ENCODE data around the gene FAM151B.

GRCh38 chr5:80590766-80591165 is 102.9 kb downstream of the FAM151B start:
- TF ChIP-seq, protein P1, sequence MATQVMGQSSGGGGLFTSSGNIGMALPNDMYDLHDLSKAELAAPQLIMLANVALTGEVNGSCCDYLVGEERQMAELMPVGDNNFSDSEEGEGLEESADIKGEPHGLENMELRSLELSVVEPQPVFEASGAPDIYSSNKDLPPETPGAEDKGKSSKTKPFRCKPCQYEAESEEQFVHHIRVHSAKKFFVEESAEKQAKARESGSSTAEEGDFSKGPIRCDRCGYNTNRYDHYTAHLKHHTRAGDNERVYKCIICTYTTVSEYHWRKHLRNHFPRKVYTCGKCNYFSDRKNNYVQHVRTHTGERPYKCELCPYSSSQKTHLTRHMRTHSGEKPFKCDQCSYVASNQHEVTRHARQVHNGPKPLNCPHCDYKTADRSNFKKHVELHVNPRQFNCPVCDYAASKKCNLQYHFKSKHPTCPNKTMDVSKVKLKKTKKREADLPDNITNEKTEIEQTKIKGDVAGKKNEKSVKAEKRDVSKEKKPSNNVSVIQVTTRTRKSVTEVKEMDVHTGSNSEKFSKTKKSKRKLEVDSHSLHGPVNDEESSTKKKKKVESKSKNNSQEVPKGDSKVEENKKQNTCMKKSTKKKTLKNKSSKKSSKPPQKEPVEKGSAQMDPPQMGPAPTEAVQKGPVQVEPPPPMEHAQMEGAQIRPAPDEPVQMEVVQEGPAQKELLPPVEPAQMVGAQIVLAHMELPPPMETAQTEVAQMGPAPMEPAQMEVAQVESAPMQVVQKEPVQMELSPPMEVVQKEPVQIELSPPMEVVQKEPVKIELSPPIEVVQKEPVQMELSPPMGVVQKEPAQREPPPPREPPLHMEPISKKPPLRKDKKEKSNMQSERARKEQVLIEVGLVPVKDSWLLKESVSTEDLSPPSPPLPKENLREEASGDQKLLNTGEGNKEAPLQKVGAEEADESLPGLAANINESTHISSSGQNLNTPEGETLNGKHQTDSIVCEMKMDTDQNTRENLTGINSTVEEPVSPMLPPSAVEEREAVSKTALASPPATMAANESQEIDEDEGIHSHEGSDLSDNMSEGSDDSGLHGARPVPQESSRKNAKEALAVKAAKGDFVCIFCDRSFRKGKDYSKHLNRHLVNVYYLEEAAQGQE (IDR thresholded peaks at IDR 0.05; ENCODE audit: low read depth, low read length) = no peak
- TF ChIP-seq ESRRA (IDR thresholded peaks at IDR 0.05; ENCODE audit: low read length) = no peak
- no peak for TF ChIP-seq POLR2A (IDR thresholded peaks at IDR 0.05; ENCODE audit: low read depth, low read length)
- TF ChIP-seq DPF2 (IDR thresholded peaks at IDR 0.05) = no peak
- TF ChIP-seq MTA3 (IDR thresholded peaks at IDR 0.05; ENCODE audit: borderline replicate concordance, low read length) = no peak
- no peak for TF ChIP-seq BRCA1 (IDR thresholded peaks at IDR 0.05; ENCODE audit: low read depth, low read length)
- no peak for TF ChIP-seq ZNF24 (IDR thresholded peaks at IDR 0.05)
- no peak for TF ChIP-seq TCF12 (IDR thresholded peaks at IDR 0.05; ENCODE audit: low read depth, low read length)
- TF ChIP-seq TCF7 (IDR thresholded peaks at IDR 0.05; ENCODE audit: borderline replicate concordance) = no peak
- TF ChIP-seq, protein P2, sequence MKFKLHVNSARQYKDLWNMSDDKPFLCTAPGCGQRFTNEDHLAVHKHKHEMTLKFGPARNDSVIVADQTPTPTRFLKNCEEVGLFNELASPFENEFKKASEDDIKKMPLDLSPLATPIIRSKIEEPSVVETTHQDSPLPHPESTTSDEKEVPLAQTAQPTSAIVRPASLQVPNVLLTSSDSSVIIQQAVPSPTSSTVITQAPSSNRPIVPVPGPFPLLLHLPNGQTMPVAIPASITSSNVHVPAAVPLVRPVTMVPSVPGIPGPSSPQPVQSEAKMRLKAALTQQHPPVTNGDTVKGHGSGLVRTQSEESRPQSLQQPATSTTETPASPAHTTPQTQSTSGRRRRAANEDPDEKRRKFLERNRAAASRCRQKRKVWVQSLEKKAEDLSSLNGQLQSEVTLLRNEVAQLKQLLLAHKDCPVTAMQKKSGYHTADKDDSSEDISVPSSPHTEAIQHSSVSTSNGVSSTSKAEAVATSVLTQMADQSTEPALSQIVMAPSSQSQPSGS (IDR thresholded peaks at IDR 0.05; ENCODE audit: low read length) = no peak
- TF ChIP-seq CTCF (IDR thresholded peaks at IDR 0.05 in 2 of 3, conservative IDR thresholded peaks at IDR 0.05 in 1 of 3; ENCODE audit: control insufficient read depth in 2 of 3, extremely low read depth in 1 of 3, insufficient read depth in 1 of 3, low read depth in 3 of 3, low read length in 3 of 3) = no peak

Data from GM12878 (cell line).